Measurements from ENCODE around the gene ATRN. TPM values are rescaled to one million over a fixed set of nuclear protein-coding genes. Genes with fewer than 3 reads are reported as not detected.

ATRN gene
- total and polyA plus RNA-seq, 2 donors (not counting 3 experiments of a cell fraction or from before 2014, with no cell fraction given) = 32.3 to 33.1 TPM

DNA sequence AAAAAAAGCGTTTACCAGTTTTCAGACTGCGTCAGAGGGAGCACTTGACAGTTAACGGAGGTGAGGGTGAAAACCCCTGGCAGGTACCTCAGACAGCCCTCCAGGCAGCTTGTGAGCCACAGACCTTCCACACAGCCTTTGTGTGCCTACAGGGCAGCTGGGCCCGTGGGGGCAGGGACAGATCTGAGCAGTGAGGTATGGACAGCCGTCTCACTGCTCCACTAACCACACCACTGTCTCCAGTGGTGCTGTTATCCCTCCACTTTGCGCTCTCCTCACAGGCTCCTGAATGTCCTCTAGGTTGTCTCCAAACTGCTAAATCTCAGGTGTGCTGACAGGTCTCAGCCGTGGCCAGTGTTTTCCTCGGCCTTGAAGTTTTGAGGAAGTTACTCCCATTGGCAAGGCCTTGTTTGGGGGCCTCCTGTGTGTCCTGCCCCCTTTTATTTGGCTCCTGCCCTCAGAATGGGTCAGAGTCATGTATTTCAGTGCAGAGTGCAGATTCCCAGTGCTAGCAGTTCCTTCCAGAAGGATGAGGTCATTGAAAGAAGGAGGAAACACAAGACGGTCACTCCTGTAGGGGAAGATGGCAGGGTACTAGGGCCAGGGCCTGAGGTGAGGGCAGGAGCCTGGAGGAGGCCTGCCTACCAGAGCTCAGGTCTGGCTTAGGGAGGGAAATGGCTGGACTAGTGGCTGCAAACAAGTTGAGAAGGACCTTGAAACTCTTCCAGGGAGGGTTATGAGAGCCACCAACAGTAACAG lies 180.6 kb downstream of the ATRN start:
- H3K9ac ChIP-seq (replicated peaks; ENCODE audit: extremely low read depth, insufficient read depth, low read length) = no peak overlapping the region
- DNase-seq (ENCODE audit: low read depth, low spot score) (no peak), FAIRE-seq (no peak)
- ChIA-PET POLR2A (no interaction called here), CTCF (interaction anchor here (0.8 to 1.2 kb wide), 2 partner anchors 59 to 88 kb away, joined by 3 read pairs; no protein-coding TSS in a partner anchor)
- TF ChIP-seq, protein P1, sequence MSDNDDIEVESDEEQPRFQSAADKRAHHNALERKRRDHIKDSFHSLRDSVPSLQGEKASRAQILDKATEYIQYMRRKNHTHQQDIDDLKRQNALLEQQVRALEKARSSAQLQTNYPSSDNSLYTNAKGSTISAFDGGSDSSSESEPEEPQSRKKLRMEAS (IDR thresholded peaks at IDR 0.05; ENCODE audit: insufficient read depth, insufficient read length) = no peak
- TF ChIP-seq POLR2A (IDR thresholded peaks at IDR 0.05; ENCODE audit: low read depth, low read length) = no peak
- TF ChIP-seq MYC (IDR thresholded peaks at IDR 0.05; ENCODE audit: low read depth, low read length) = no peak
- no peak for TF ChIP-seq EZH2 (IDR thresholded peaks at IDR 0.05; ENCODE audit: borderline replicate concordance, low read depth, low read length, severe bottlenecking)
- no peak for TF ChIP-seq JUN (IDR thresholded peaks at IDR 0.05; ENCODE audit: borderline replicate concordance, insufficient read depth, insufficient read length, low read depth)
- TF ChIP-seq, protein P2, sequence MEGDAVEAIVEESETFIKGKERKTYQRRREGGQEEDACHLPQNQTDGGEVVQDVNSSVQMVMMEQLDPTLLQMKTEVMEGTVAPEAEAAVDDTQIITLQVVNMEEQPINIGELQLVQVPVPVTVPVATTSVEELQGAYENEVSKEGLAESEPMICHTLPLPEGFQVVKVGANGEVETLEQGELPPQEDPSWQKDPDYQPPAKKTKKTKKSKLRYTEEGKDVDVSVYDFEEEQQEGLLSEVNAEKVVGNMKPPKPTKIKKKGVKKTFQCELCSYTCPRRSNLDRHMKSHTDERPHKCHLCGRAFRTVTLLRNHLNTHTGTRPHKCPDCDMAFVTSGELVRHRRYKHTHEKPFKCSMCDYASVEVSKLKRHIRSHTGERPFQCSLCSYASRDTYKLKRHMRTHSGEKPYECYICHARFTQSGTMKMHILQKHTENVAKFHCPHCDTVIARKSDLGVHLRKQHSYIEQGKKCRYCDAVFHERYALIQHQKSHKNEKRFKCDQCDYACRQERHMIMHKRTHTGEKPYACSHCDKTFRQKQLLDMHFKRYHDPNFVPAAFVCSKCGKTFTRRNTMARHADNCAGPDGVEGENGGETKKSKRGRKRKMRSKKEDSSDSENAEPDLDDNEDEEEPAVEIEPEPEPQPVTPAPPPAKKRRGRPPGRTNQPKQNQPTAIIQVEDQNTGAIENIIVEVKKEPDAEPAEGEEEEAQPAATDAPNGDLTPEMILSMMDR (IDR thresholded peaks at IDR 0.05; ENCODE audit: extremely low read depth in 1 of 2, insufficient read depth in 1 of 2, low read depth in 1 of 2, low read length in 2 of 2) = no peak
- H3K27me3 ChIP-seq (ENCODE audit: control insufficient read depth in 2 of 2, insufficient read depth in 2 of 2, low read length in 2 of 2) = no peaks in the 10 kb centered on the region
- H4K20me1 ChIP-seq (replicated peaks; ENCODE audit: control insufficient read depth, extremely low read depth, insufficient read depth, low read length) = no peaks in the 10 kb centered on the region
- H3K9me3 ChIP-seq (replicated peaks; ENCODE audit: control insufficient read depth, insufficient read depth, low read length) = no peaks in the 10 kb centered on the region
- dilution Hi-C loops (cut with MboI; ENCODE audit: extremely low pct_ligation_motif_present, low sequenced_read_pairs) (no loop called here), intact Hi-C loops (cut with micrococcal nuclease) (no loop called here)
- H3K4me2 ChIP-seq (ENCODE audit: insufficient read depth, low read length) = no peak overlapping the region
- H3K9me1 ChIP-seq (replicated peaks; ENCODE audit: control insufficient read depth, extremely low read depth, insufficient read depth, low read length) = no peaks in the 10 kb centered on the region
- H3K79me2 ChIP-seq (ENCODE audit: control insufficient read depth, insufficient read depth, low read length) = no peaks in the 10 kb centered on the region
- BruUV-seq (replicated peaks) = no TSS peak
- H2AFZ ChIP-seq (ENCODE audit: low read depth, low read length) = no peak overlapping the region
- H3K27ac ChIP-seq (ENCODE audit: insufficient read depth, low read depth, low read length) = no peak overlapping the region
- no peak overlapping the region for H3K4me3 ChIP-seq (replicated peaks in 1 of 3; ENCODE audit: insufficient read depth in 1 of 3, low read depth in 1 of 3, low read length in 3 of 3)
- no peaks in the 10 kb centered on the region for H3K36me3 ChIP-seq (ENCODE audit: control insufficient read depth in 2 of 2, extremely low read depth in 1 of 2, insufficient read depth in 2 of 2, low read length in 2 of 2)
- H3K4me1 ChIP-seq (ENCODE audit: control insufficient read depth, extremely low read depth, insufficient read depth, low read length) = no peaks in the 10 kb centered on the region
